PFSK-1 (cell line): ENCODE results near the gene GUCY2D.

Source experiments
- FOXP2 ChIP-seq: optimal IDR thresholded peaks from 2 replicates; pipeline ENCODE3; 2011; ENCODE audit warnings: borderline replicate concordance, control low read depth, inconsistent platforms; ENCODE audit not compliant: insufficient read depth; ENCODE audit errors: extremely low read length, extremely low read depth
- POLR2AphosphoS5 ChIP-seq: IDR thresholded peaks from 2 replicates; pipeline ENCODE4 v1.6.1; 2012; ENCODE audit warnings: low read depth, mild to moderate bottlenecking, control low read depth, low read length, moderate library complexity
- SIN3A ChIP-seq: IDR thresholded peaks from 2 replicates; pipeline ENCODE4 v1.6.1; 2012; ENCODE audit warnings: mild to moderate bottlenecking, low read length, moderate library complexity, borderline replicate concordance; ENCODE audit not compliant: insufficient read depth
- TAF1 ChIP-seq: IDR thresholded peaks from 2 replicates; pipeline ENCODE4 v1.6.1; 2012; ENCODE audit warnings: low read length, control low read depth, borderline replicate concordance; ENCODE audit not compliant: insufficient read depth
- TF ChIP-seq, protein P1 (sequence below), 2 experiments: IDR thresholded peaks; 2 replicates each; pipeline versions ENCODE4 v1.6.1 to v1.8.0; 2011 to 2012; ENCODE audit warnings: low read depth in 2 of 2, low read length in 2 of 2, control low read depth in 1 of 2, inconsistent platforms in 1 of 2, mild to moderate bottlenecking in 1 of 2, moderate library complexity in 1 of 2; ENCODE audit not compliant: insufficient read depth in 1 of 2

Gene GUCY2D

DNA sequence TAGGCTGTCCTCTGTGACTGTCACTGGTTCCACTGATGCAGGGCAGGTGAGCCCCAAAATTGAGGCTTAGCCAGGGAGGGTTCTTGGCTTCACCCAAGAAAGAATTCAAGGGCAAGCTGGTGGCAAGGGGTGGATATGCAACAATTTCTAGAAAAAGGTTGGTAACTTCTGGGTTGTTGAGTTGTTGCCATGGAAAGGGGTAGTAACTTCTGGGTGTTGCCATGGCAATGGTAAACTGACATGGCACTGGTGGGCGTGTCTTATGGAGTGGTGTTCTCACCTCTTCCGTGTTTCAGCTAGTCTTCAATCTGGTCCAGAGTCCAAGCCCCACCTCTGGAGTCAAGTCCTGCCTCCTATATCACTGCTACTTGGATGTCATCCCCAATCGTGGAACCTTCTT is 9.5 kb upstream of the GUCY2D start:
- TF ChIP-seq, protein P1, sequence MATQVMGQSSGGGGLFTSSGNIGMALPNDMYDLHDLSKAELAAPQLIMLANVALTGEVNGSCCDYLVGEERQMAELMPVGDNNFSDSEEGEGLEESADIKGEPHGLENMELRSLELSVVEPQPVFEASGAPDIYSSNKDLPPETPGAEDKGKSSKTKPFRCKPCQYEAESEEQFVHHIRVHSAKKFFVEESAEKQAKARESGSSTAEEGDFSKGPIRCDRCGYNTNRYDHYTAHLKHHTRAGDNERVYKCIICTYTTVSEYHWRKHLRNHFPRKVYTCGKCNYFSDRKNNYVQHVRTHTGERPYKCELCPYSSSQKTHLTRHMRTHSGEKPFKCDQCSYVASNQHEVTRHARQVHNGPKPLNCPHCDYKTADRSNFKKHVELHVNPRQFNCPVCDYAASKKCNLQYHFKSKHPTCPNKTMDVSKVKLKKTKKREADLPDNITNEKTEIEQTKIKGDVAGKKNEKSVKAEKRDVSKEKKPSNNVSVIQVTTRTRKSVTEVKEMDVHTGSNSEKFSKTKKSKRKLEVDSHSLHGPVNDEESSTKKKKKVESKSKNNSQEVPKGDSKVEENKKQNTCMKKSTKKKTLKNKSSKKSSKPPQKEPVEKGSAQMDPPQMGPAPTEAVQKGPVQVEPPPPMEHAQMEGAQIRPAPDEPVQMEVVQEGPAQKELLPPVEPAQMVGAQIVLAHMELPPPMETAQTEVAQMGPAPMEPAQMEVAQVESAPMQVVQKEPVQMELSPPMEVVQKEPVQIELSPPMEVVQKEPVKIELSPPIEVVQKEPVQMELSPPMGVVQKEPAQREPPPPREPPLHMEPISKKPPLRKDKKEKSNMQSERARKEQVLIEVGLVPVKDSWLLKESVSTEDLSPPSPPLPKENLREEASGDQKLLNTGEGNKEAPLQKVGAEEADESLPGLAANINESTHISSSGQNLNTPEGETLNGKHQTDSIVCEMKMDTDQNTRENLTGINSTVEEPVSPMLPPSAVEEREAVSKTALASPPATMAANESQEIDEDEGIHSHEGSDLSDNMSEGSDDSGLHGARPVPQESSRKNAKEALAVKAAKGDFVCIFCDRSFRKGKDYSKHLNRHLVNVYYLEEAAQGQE (IDR thresholded peaks at IDR 0.05; ENCODE audit: insufficient read depth in 1 of 2, low read depth in 2 of 2, low read length in 2 of 2), result no peak
- TF ChIP-seq FOXP2, result no peak

DNA sequence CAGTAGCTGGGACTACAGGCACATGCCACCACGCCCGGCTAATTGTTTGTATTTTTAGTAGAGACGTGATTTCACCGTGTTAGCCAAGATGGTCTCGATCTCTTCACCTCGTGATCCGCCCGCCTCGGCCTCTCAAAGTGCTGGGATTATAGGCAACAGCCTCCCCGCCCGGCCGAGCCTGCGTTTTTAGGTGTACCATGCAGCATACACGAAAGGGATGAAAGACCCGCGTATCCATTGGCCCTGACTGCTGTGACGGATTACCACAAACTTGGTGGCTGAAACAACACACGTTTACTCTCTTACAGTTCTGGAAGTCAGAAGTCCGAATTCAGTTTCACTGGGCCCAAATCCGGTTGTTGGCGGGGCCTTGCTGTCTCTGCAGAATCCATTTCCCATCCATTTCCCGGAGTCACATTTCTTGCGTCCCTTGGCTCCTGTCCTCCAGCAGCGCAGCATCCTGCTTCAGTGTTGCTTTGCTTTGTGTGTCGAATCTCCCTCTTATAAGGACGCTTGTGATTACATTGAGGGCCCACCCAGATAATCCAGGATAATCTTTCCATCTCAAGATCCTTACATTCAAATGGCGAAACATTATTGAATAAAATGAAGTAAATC is 8.3 kb upstream of the GUCY2D start:
- TF ChIP-seq, protein P1 (IDR thresholded peaks at IDR 0.05; ENCODE audit: insufficient read depth in 1 of 2, low read depth in 2 of 2, low read length in 2 of 2), result no peak
- TF ChIP-seq TAF1 (no peak), POLR2AphosphoS5 (no peak), FOXP2 (no peak), SIN3A (no peak)

DNA sequence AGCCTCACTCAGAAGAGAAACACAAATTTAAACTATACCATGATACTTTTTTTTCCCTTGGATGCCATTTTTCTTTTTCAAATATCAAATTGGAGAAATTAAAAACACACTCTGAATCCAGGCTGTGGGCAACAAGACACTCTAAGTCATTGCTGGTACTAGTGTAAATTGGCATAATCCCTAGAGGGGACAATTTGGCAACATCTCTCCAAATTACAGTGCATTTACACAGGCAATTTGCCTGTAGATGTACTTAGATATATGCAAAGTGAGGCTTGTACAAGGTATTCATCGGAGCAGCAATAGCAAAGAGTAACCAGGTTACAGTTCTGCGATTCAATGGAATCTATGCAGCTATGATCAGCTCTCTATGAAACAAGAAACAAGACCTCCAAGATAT is 6.7 kb upstream of the GUCY2D start:
- TF ChIP-seq, protein P1 (IDR thresholded peaks at IDR 0.05; ENCODE audit: insufficient read depth in 1 of 2, low read depth in 2 of 2, low read length in 2 of 2), result no peak
- TF ChIP-seq FOXP2, result no peak

DNA sequence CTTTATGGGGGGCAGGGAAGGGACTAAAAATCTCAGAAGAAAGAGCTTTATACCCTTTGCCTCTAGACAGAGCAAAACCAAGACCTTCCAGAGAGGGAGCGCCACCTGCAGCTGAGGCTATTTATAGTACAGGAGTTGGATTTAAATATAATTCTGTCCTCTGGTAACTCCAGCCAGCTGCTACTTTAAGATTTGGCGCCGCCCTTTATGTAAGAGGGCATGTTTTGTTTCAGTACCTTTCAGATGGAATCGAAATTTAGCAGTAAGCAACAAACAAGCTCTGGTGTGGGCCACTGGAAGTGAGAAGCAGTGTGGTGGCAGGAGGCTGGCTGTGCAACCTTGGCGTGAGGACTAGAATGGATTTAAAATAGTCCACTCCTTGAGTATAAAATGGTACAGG is 5.2 kb upstream of the GUCY2D start:
- TF ChIP-seq FOXP2, result no peak
- TF ChIP-seq, protein P1 (IDR thresholded peaks at IDR 0.05; ENCODE audit: insufficient read depth in 1 of 2, low read depth in 2 of 2, low read length in 2 of 2), result no peak
- no peak for TF ChIP-seq POLR2AphosphoS5
- no peak for TF ChIP-seq TAF1
- no peak for TF ChIP-seq SIN3A
